ENCODE data around the gene AADACL4. TPM values are rescaled to one million over a fixed set of nuclear protein-coding genes. Genes with fewer than 3 reads are reported as not detected.
"Not testable (repeated sequence)": the region's sequence is repeated elsewhere in the genome, so short reads cannot be mapped to it uniquely, and the experiment has no call there.

The AADACL4 gene
- total RNA-seq, 1 donor from 2014 or later: not detected

GRCh38 chr1:12678820-12679219 lies 34.9 kb downstream of the AADACL4 start:
- ATAC-seq: no peak
- intact Hi-C loops (cut with DNase I): no loop called here
- no peak for DNase-seq (ENCODE audit: low spot score)

- ATAC-seq (no peak), DNase-seq (ENCODE audit: low spot score) (no peak)
- intact Hi-C loops (cut with DNase I): no loop called here
These were observed 46.3 kb downstream of the AADACL4 start for GRCh38 chr1:12690156-12690555.

GRCh38 chr1:12692967-12693782 lies 49.3 kb downstream of the AADACL4 start:
- ATAC-seq (peak; percentile 84), DNase-seq (ENCODE audit: low spot score) (no peak)
- intact Hi-C loops (cut with DNase I): no loop called here

DNA sequence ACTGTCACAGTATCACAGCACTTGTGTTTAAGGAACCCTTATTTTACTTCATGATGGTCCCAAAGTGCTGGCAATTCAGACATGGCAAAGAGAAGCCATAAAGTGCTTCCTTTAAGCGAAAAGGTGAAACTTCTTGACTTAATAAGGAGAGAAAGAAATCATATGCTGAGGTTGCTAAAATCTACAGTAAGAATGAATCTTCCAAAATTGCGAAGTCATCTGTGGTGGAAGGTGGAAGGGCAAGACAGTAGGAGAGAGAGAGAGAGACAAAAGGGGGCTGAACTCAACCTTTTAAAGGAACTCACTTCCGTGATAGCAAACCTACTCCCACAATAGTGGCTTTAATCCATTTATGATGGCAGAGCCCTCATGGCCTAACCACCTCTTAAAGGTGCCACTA lies 52.8 kb downstream of the AADACL4 start:
- intact Hi-C loops (cut with DNase I): no loop called here
- DNase-seq (ENCODE audit: low spot score) (no peak), ATAC-seq (no peak)

DNA sequence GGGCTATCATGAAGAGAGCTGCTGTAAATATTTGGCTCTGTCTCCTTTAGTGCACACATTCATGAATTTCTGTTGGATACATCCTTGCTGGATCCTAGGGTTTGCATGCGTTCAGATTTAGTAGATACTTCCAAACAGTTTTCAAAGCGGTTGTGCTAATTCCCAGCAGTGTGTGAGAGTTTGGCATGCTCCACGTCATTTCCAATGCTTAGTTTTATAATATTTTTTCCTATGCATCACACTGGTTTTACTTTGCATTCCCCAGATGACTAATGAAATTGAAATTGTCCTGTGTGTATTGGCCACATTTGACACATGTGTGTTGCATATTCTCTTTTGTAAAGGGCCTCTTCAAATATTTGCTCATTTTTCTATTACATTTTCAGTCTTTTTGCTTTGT lies 53.5 kb downstream of the AADACL4 start:
- ATAC-seq (no peak), DNase-seq (ENCODE audit: low spot score) (no peak)
- intact Hi-C loops (cut with DNase I): no loop called here

DNA sequence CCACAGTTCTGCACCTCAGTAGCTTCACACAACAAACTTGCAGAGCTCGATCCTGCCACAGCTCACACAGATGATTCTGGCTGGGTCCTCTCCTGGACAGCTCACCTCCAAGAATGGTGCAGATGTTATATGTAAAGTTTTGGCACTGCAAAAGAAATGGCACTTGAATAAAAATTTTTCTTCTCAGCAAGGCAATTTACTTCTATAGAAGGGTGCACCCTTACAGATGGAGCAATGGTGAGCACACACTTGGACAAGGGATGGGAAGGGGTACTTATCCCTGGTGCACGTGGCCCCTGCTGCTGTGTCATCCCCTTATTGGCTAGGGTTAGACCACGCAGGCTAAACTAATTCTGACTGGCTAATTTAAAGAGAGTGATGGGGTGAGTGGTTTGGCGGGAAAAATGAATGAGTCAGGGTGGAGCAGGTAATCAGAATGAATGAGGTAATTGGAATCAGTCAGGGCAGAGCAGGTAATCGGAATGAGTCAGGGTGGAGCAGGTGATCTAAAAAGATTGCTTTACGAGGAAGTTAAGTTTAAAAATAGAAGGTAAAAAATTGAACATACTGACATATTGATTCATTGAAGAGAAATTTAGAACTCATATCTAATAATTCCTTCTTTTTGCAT lies 60.1 kb downstream of the AADACL4 start:
- intact Hi-C loops (cut with DNase I): no loop called here
- no peak for ATAC-seq

DNA sequence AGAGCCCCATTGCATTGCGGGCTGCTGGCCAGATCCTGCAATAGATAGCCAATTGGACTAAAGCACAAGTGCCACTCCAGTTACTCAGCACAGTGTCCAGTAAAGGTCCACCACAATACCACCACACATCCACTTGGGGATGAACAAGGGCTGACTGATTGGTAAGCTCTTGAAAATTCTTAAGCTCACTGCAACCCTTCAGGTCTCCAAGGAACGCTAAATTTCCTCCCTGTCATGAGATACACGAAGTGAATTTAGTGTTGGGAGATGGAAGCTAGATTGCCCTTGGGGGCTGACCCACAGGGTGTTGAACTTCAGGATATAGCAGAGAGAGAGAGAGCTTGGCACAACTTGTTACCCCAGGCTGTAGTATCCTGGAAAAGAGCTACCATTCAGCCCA lies 62.2 kb downstream of the AADACL4 start:
- ATAC-seq (no peak), DNase-seq (ENCODE audit: low spot score) (no peak)
- intact Hi-C loops (cut with DNase I): no loop called here

More for the DNA sequence above, 60.1 kb downstream of the AADACL4 start:
- no peak for DNase-seq (ENCODE audit: low spot score)

GRCh38 chr1:12708396-12709090 lies 64.7 kb downstream of the AADACL4 start:
- ATAC-seq (no peak), DNase-seq (ENCODE audit: low spot score) (no peak)
- intact Hi-C loops (cut with DNase I): no loop called here

- ATAC-seq: no peak
- intact Hi-C loops (cut with DNase I): no loop called here
- DNase-seq (ENCODE audit: low spot score): no peak
These were observed 65.2 kb downstream of the AADACL4 start for GRCh38 chr1:12709091-12709491.

GRCh38 chr1:12709696-12710095 lies 65.8 kb downstream of the AADACL4 start:
- no peak for ATAC-seq
- DNase-seq (ENCODE audit: low spot score): no peak
- intact Hi-C loops (cut with DNase I): no loop called here

GRCh38 chr1:12711536-12711935 lies 67.7 kb downstream of the AADACL4 start:
- DNase-seq (ENCODE audit: low spot score) (no peak), ATAC-seq (no peak)
- intact Hi-C loops (cut with DNase I): no loop called here

GRCh38 chr1:12712076-12712475 lies 68.2 kb downstream of the AADACL4 start:
- no peak for ATAC-seq
- DNase-seq (ENCODE audit: low spot score): no peak
- intact Hi-C loops (cut with DNase I): no loop called here

GRCh38 chr1:12712929-12713328 lies 69.0 kb downstream of the AADACL4 start:
- ATAC-seq: no peak
- no peak for DNase-seq (ENCODE audit: low spot score)
- intact Hi-C loops (cut with DNase I): no loop called here

DNA sequence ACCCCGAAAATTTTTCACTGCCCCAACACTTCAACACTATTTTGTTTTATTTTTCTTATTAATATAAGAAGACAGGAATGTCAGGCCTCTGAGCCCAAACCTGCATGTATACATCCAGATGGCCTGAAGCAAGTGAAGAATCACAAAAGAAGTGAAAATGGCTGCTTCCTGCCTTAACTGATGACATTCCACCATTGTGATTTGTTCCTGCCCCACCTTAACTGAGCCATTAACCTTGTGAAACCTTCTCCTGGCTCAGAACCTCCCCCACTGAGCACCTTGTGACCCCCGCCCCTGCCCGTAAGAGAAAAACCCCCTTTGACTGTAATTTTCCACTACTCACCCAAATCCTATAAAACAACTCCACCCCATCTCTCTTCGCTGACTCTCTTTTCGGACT lies 69.8 kb downstream of the AADACL4 start:
- ATAC-seq; intact Hi-C loops (cut with DNase I); DNase-seq (ENCODE audit: low spot score): not testable (repeated sequence)

DNA sequence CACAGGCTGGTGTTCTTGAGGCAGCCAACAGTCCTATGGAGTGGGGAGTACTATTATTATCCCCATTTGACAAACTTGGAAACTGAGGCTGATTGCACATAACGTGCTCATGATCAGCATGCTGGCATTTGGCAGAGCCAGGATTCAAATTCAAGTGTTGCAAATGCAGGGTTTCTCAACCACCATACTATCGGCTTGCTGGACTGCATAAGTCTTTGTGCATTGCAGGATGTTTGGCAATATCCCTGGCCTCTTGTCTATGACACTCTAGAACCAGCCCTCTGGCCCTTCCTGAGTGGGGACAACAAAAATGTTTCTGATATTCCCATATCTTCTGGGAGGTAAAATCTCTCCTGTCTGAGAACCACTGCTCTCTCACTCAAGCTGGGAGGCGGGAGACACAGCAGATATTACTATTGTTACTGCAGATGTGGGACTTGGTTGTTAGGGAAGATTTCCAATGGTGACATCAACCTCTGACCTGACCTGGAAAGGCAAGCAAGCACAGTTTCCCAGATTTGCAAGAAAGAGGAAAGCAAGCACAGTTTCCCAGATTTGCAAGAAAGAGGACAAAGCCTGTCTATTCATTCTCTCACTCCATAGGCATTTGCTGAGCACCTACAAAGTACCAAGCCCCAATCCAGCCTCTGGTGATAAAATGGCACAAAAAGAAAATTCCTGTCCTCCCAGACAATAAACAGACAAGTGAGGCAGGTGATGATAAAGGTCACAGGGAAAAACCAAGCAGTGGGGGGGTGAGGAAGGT lies 71.0 kb downstream of the AADACL4 start:
- intact Hi-C loops (cut with DNase I): no loop called here
- DNase-seq (ENCODE audit: low spot score) (no peak), ATAC-seq (peak; percentile 30)

GRCh38 chr1:12715896-12716437 lies 72.1 kb downstream of the AADACL4 start, which contains the start of gene AADACL3:
AADACL3 (plus strand) TSS chr1:12716110; CDS start chr1:12716177, 67 bp downstream.
- ATAC-seq (no peak), DNase-seq (ENCODE audit: low spot score) (no peak)
- intact Hi-C loops (cut with DNase I): no loop called here
